NT2/D1 (cell line): Measurements from ENCODE around the gene STX17.
"Not testable (repeated sequence)": the region's sequence is repeated elsewhere in the genome, so short reads cannot be mapped to it uniquely, and the experiment has no call there.

Experiments
- DNase-seq: peaks from one replicate; pipeline ENCODE4 v3.0.0-alpha.2; 2011; ENCODE audit warnings: low read depth, low spot score
- H3K27me3 ChIP-seq: 2 replicates; pipeline ENCODE4 v1.6.0; 2011; ENCODE audit warnings: mild to moderate bottlenecking; ENCODE audit not compliant: insufficient read length, insufficient read depth
- H3K36me3 ChIP-seq: 2 replicates; pipeline ENCODE4 v1.6.1; 2011; ENCODE audit warnings: mild to moderate bottlenecking, low read length, mixed read lengths; ENCODE audit not compliant: insufficient read depth, insufficient read length
- H3K4me1 ChIP-seq: 2 replicates; pipeline ENCODE4 v1.5.1; 2011; ENCODE audit not compliant: insufficient read depth, insufficient read length
- H3K4me3 ChIP-seq: 2 replicates; pipeline ENCODE4 v1.5.1; 2011; ENCODE audit warnings: low read depth; ENCODE audit not compliant: insufficient read length
- H3K9ac ChIP-seq: 2 replicates; pipeline ENCODE4 v1.6.0; 2011; ENCODE audit warnings: low read depth; ENCODE audit not compliant: insufficient read length
- H3K9me3 ChIP-seq: 2 replicates; pipeline ENCODE4 v1.5.1; 2011; ENCODE audit warnings: mild to moderate bottlenecking, low read length; ENCODE audit not compliant: insufficient read depth
- SUZ12 ChIP-seq: IDR thresholded peaks from 2 replicates; pipeline ENCODE4 v1.6.1; 2011; ENCODE audit not compliant: insufficient read length, insufficient read depth; ENCODE audit errors: extremely low read depth
- YY1 ChIP-seq: IDR thresholded peaks from 2 replicates; pipeline ENCODE4 v1.6.1; 2011; ENCODE audit not compliant: insufficient read length, insufficient read depth
- ZNF274 ChIP-seq: IDR thresholded peaks from 2 replicates; pipeline ENCODE4 v1.6.1; 2011; ENCODE audit warnings: mild to moderate bottlenecking, low read depth, low read length

The STX17 gene

GRCh38 chr9:99970481-99970880 lies 64.0 kb downstream of the STX17 start:
- Histone ChIP-seq H3K4me1 (no peaks in the 10 kb centered on the region), H3K36me3 (peaks cover 8% of the 10 kb centered on the region), H3K9ac (no peak overlapping the region), H3K4me3 (no peak overlapping the region), H3K9me3 (no peaks in the 10 kb centered on the region), H3K27me3 (no peaks in the 10 kb centered on the region)
- TF ChIP-seq ZNF274, result no peak
- TF ChIP-seq YY1, result no peak
- no peak for TF ChIP-seq SUZ12
- no peak for DNase-seq

GRCh38 chr9:99971410-99971809 lies 65.0 kb downstream of the STX17 start:
- Histone ChIP-seq H3K4me1 (no peaks in the 10 kb centered on the region), H3K9me3 (no peaks in the 10 kb centered on the region)

GRCh38 chr9:99973455-99973854 lies 67.0 kb downstream of the STX17 start:
- H3K9me3 ChIP-seq, result no peaks in the 10 kb centered on the region
- H3K4me1 ChIP-seq, result no peaks in the 10 kb centered on the region
- H3K9ac ChIP-seq, result no peak overlapping the region
- H3K27me3 ChIP-seq, result no peaks in the 10 kb centered on the region
- H3K36me3 ChIP-seq, result peaks cover 8% of the 10 kb centered on the region
- no peak overlapping the region for H3K4me3 ChIP-seq
- no peak for DNase-seq
- no peak for TF ChIP-seq SUZ12
- no peak for TF ChIP-seq ZNF274
- TF ChIP-seq YY1, result no peak

More at GRCh38 chr9:99971410-99971809, 65.0 kb downstream of the STX17 start:
- no peak for TF ChIP-seq YY1
- TF ChIP-seq SUZ12, result no peak
- no peak for TF ChIP-seq ZNF274
- peaks cover 8% of the 10 kb centered on the region for H3K36me3 ChIP-seq
- DNase-seq, result no peak
- H3K9ac ChIP-seq, result no peak overlapping the region
- H3K4me3 ChIP-seq, result no peak overlapping the region
- H3K27me3 ChIP-seq, result no peaks in the 10 kb centered on the region

- Histone ChIP-seq H3K4me1 (no peaks in the 10 kb centered on the region), H3K36me3 (no peaks in the 10 kb centered on the region), H3K27me3 (no peaks in the 10 kb centered on the region), H3K9me3 (no peaks in the 10 kb centered on the region), H3K9ac (no peak overlapping the region), H3K4me3 (no peak overlapping the region)
- DNase-seq, result no peak
- no peak for TF ChIP-seq ZNF274
- TF ChIP-seq SUZ12, result no peak
Measured at GRCh38 chr9:99977033-99977792, 70.8 kb downstream of the STX17 start.

- Histone ChIP-seq H3K36me3 (no peaks in the 10 kb centered on the region), H3K4me3 (no peak overlapping the region), H3K9ac (no peak overlapping the region), H3K27me3 (no peaks in the 10 kb centered on the region), H3K9me3 (no peaks in the 10 kb centered on the region), H3K4me1 (no peaks in the 10 kb centered on the region)
- no peak for DNase-seq
- no peak for TF ChIP-seq YY1
- TF ChIP-seq ZNF274, result no peak
- TF ChIP-seq SUZ12, result no peak
Measured at GRCh38 chr9:99978221-99978620, 71.8 kb downstream of the STX17 start.

GRCh38 chr9:99980598-99980997 lies 74.1 kb downstream of the STX17 start:
- DNase-seq, result no peak
- Histone ChIP-seq H3K9ac (no peak overlapping the region), H3K9me3 (no peaks in the 10 kb centered on the region), H3K27me3 (no peaks in the 10 kb centered on the region), H3K4me3 (no peak overlapping the region), H3K4me1 (no peaks in the 10 kb centered on the region), H3K36me3 (no peaks in the 10 kb centered on the region)
- TF ChIP-seq YY1 (no peak), ZNF274 (no peak), SUZ12 (no peak)

GRCh38 chr9:99986642-99987041 lies 80.2 kb downstream of the STX17 start:
- TF ChIP-seq SUZ12 (no peak), ZNF274 (no peak), YY1 (no peak)

GRCh38 chr9:99990508-99990907 lies 84.1 kb downstream of the STX17 start:
- not testable (repeated sequence) for H3K9ac ChIP-seq, H3K27me3 ChIP-seq, DNase-seq, H3K4me3 ChIP-seq, H3K36me3 ChIP-seq, H3K4me1 ChIP-seq
- H3K9me3 ChIP-seq, result peaks cover 30% of the 10 kb centered on the region; the same call in 1 of the 2 replicates

More at GRCh38 chr9:99986642-99987041, 80.2 kb downstream of the STX17 start:
- H3K9me3 ChIP-seq, result peaks cover 22% of the 10 kb centered on the region; the same call in 1 of the 2 replicates
- DNase-seq, result no peak
- H3K9ac ChIP-seq, result no peak overlapping the region
- no peaks in the 10 kb centered on the region for H3K36me3 ChIP-seq
- H3K4me3 ChIP-seq, result no peak overlapping the region
- H3K27me3 ChIP-seq, result no peaks in the 10 kb centered on the region
- no peaks in the 10 kb centered on the region for H3K4me1 ChIP-seq
